H9 (cell line): ENCODE results near the gene ARHGDIB. TPM values are rescaled to one million over a fixed set of nuclear protein-coding genes. Genes with fewer than 3 reads are reported as not detected.

ENCODE experiments used
- DNase-seq: peaks from one replicate; pipeline ENCODE4 v3.0.0-alpha.2; 2017
- H2AFZ ChIP-seq: one replicate; pipeline ENCODE4 v1.6.1; 2013; ENCODE audit warnings: mild to moderate bottlenecking, low read length, control low read depth, moderate library complexity
- H2AK5ac ChIP-seq: 2 replicates; pipeline ENCODE4 v1.6.1; 2013; ENCODE audit warnings: low read length, control low read depth, mixed read lengths; ENCODE audit not compliant: insufficient read length
- H2BK120ac ChIP-seq: one replicate; pipeline ENCODE4 v1.6.1; 2013; ENCODE audit warnings: low read depth, mild to moderate bottlenecking, low read length, control low read depth, inconsistent platforms; ENCODE audit not compliant: poor library complexity, severe bottlenecking
- H2BK12ac ChIP-seq: 2 replicates; pipeline ENCODE4 v1.6.1; 2013; ENCODE audit warnings: low read length, control low read depth, mixed read lengths, low read depth; ENCODE audit not compliant: insufficient read length
- H2BK15ac ChIP-seq: 2 replicates; pipeline ENCODE4 v1.6.1; 2013; ENCODE audit warnings: low read depth, low read length, control low read depth
- H2BK20ac ChIP-seq: one replicate; pipeline ENCODE4 v1.6.1; 2013; ENCODE audit warnings: low read depth, mild to moderate bottlenecking, low read length, control low read depth, inconsistent platforms; ENCODE audit not compliant: poor library complexity, severe bottlenecking
- H2BK5ac ChIP-seq: 2 replicates; pipeline ENCODE4 v1.6.1; 2013; ENCODE audit warnings: low read length, control low read depth, mixed read lengths; ENCODE audit not compliant: insufficient read length
- H3K14ac ChIP-seq: 2 replicates; pipeline ENCODE4 v1.6.1; 2013; ENCODE audit warnings: low read length, control low read depth; ENCODE audit not compliant: insufficient read depth
- H3K18ac ChIP-seq: 2 replicates; pipeline ENCODE4 v1.6.1; 2013; ENCODE audit warnings: low read depth, mild to moderate bottlenecking, mixed read lengths, low read length, control low read depth; ENCODE audit not compliant: insufficient read length
- H3K23ac ChIP-seq: 2 replicates; pipeline ENCODE4 v1.6.1; 2013; ENCODE audit warnings: low read length, control low read depth, mixed read lengths, low read depth; ENCODE audit not compliant: insufficient read length
- H3K23me2 ChIP-seq: 2 replicates; pipeline ENCODE4 v1.6.1; 2013; ENCODE audit warnings: low read depth, mild to moderate bottlenecking, mixed read lengths, low read length, control low read depth; ENCODE audit not compliant: insufficient read length, poor library complexity, severe bottlenecking
- H3K27ac ChIP-seq: 2 replicates; pipeline ENCODE4 v1.5.1; 2013; ENCODE audit warnings: low read length, control low read depth, mixed read lengths, low read depth; ENCODE audit not compliant: insufficient read length
- H3K27me3 ChIP-seq: 2 replicates; pipeline ENCODE4 v1.6.1; 2013; ENCODE audit warnings: low read length, control low read depth, inconsistent platforms; ENCODE audit not compliant: insufficient read depth
- H3K4ac ChIP-seq: 2 replicates; pipeline ENCODE4 v1.6.1; 2013; ENCODE audit warnings: low read depth, mild to moderate bottlenecking, control low read depth, inconsistent platforms, low read length, moderate library complexity
- H3K4me1 ChIP-seq: 2 replicates; pipeline ENCODE4 v1.6.1; 2013; ENCODE audit warnings: low read length, control low read depth, inconsistent platforms; ENCODE audit not compliant: insufficient read depth
- H3K4me2 ChIP-seq: 2 replicates; pipeline ENCODE4 v1.6.1; 2013; ENCODE audit warnings: low read length, control low read depth, mixed read lengths; ENCODE audit not compliant: insufficient read length, insufficient read depth
- H3K56ac ChIP-seq: 2 replicates; pipeline ENCODE4 v1.6.1; 2013; ENCODE audit warnings: low read depth, mild to moderate bottlenecking, mixed read lengths, low read length, control low read depth; ENCODE audit not compliant: insufficient read length
- H3K79me1 ChIP-seq: 2 replicates; pipeline ENCODE4 v1.6.1; 2013; ENCODE audit warnings: low read depth, mild to moderate bottlenecking, moderate library complexity, low read length, control low read depth, inconsistent platforms; ENCODE audit not compliant: insufficient read depth, poor library complexity, severe bottlenecking
- H3K79me2 ChIP-seq: 2 replicates; pipeline ENCODE4 v1.6.1; 2013; ENCODE audit warnings: low read length, control low read depth, inconsistent platforms; ENCODE audit not compliant: insufficient read depth
- H3K9ac ChIP-seq: 2 replicates; pipeline ENCODE4 v1.6.1; 2013; ENCODE audit warnings: low read length, control low read depth, mixed read lengths; ENCODE audit not compliant: insufficient read length; ENCODE audit errors: extremely low read depth
- H3K9me3 ChIP-seq: one replicate; pipeline ENCODE4 v1.6.1; 2013; ENCODE audit warnings: low read depth, low read length, inconsistent platforms; ENCODE audit not compliant: control insufficient read depth
- H3T11ph ChIP-seq: one replicate; pipeline ENCODE4 v1.6.1; 2013; ENCODE audit warnings: mild to moderate bottlenecking, low read length, control low read depth, inconsistent platforms
- H4K20me1 ChIP-seq: one replicate; pipeline ENCODE4 v1.6.1; 2013; ENCODE audit not compliant: control insufficient read depth, insufficient read length, insufficient read depth
- H4K5ac ChIP-seq: 2 replicates; pipeline ENCODE4 v1.6.1; 2013; ENCODE audit warnings: low read depth, mild to moderate bottlenecking, mixed read lengths, low read length, control low read depth; ENCODE audit not compliant: insufficient read length
- H4K8ac ChIP-seq: replicated peaks from 2 replicates; pipeline ENCODE4 v1.6.1; 2013; ENCODE audit warnings: low read length, control low read depth, mixed read lengths, low read depth; ENCODE audit not compliant: insufficient read length
- H4K91ac ChIP-seq: 2 replicates; pipeline ENCODE4 v1.6.1; 2013; ENCODE audit warnings: low read depth, mild to moderate bottlenecking, moderate library complexity, mixed read lengths, low read length, control low read depth; ENCODE audit not compliant: insufficient read length
- H3K27ac Mint-ChIP-seq, 3 experiments: 2 replicates in 2 of 3; 3 replicates in 1 of 3; pipeline ENCODE4 v1.8.0; 2020 to 2021; ENCODE audit warnings: mixed read lengths in 3 of 3, mild to moderate bottlenecking in 1 of 3, moderate library complexity in 1 of 3
- H3K27me3 Mint-ChIP-seq: 2 replicates; pipeline ENCODE4 v1.8.0; 2021; ENCODE audit warnings: low read depth, mild to moderate bottlenecking, moderate library complexity, mixed read lengths
- H3K36me3 Mint-ChIP-seq, 3 experiments: 2 replicates in 2 of 3; 3 replicates in 1 of 3; pipeline ENCODE4 v1.8.0; 2020 to 2021; ENCODE audit warnings: low read depth in 3 of 3, mixed read lengths in 3 of 3; ENCODE audit not compliant: insufficient read depth in 1 of 3
- H3K4me1 Mint-ChIP-seq, 2 experiments: 2 replicates each; pipeline ENCODE4 v1.8.0; 2020; ENCODE audit warnings: mixed read lengths in 2 of 2
- H3K4me3 Mint-ChIP-seq, 2 experiments: 2 replicates in 1 of 2; 3 replicates in 1 of 2; pipeline ENCODE4 v1.8.0; 2020 to 2021; ENCODE audit warnings: mild to moderate bottlenecking in 2 of 2, mixed read lengths in 2 of 2, moderate library complexity in 1 of 2
- H3K9me3 Mint-ChIP-seq, 2 experiments: 2 replicates in 1 of 2; 3 replicates in 1 of 2; pipeline ENCODE4 v1.8.0; 2020; ENCODE audit warnings: mild to moderate bottlenecking in 2 of 2, mixed read lengths in 2 of 2, moderate library complexity in 1 of 2
- CTCF ChIP-seq: fragments of 200-600 bp; sonication (generic); conservative IDR thresholded peaks from 3 replicates; pipeline ENCODE4 v1.8.0; 2021; ENCODE audit warnings: antibody characterized with exemption, mild to moderate bottlenecking
- WGBS: extraction: QIAGEN DNeasy Blood & Tissue Kit; methylation state at CpG from one replicate; pipeline ENCODE4 v1.1.7; 2013; ENCODE audit warnings: missing lambda C conversion rate, low lambda C conversion rate, mixed read lengths; ENCODE audit not compliant: insufficient read length; ENCODE audit errors: extremely low coverage; 5-methylcytosine and 5-hydroxymethylcytosine counted together
- total RNA-seq: library from RNA; stranded (reverse); gene quantifications from 2 replicates; pipeline ENCODE4 v1.2.1, GENCODE V29; 2021

ARHGDIB gene
- total RNA-seq, 1 experiment from 2014 or later: 0.44 TPM

DNA sequence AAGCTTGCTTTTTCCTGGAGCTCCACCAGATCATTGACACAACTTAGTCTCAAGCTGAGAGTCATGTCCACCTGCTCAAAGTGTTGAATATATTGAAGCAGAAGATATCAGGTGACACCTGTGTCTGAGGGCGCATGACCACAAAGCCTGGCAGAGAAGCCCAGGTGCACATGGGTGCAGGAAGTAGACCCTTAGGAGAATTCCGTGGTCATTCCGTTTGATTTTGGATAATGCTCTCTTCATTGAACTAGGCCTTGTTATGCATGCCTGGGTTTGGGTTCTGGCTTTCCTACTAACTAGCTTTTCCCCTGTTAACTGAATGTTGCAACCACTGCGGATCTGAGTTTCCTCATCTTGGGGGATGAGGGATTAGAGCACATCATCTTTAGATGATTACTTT is 7.1 kb downstream of the ARHGDIB start:
- no peak overlapping the region for H3T11ph ChIP-seq
- no peak for DNase-seq
- H3K36me3 Mint-ChIP-seq: no peaks in the 10 kb centered on the region
- no peaks in the 10 kb centered on the region for H3K79me2 ChIP-seq
- peaks cover 3 to 6% of the 10 kb centered on the region in 2 experiments; a peak in 1 of 4 replicates for H3K4me1 Mint-ChIP-seq
- H3K27me3 ChIP-seq: no peaks in the 10 kb centered on the region
- H3K23ac ChIP-seq: no peak overlapping the region
- H3K14ac ChIP-seq: no peak overlapping the region
- no peak overlapping the region for H2BK5ac ChIP-seq
- no peak overlapping the region for H2BK120ac ChIP-seq
- H3K18ac ChIP-seq: no peak overlapping the region
- H3K9me3 ChIP-seq: no peaks in the 10 kb centered on the region
- H3K4me2 ChIP-seq: no peak overlapping the region
- no peak overlapping the region for H4K5ac ChIP-seq
- no CpG with 5 or more reads among the region's 4 CpGs for WGBS
- peaks cover 8% of the 10 kb centered on the region; the same call in 1 of the 2 replicates for H3K4me1 ChIP-seq
- no peak overlapping the region for H2AFZ ChIP-seq
- no peak for TF ChIP-seq CTCF
- no peak overlapping the region for H3K4me3 Mint-ChIP-seq
- H2AK5ac ChIP-seq: no peak overlapping the region
- H4K8ac ChIP-seq: no peak overlapping the region
- H3K79me1 ChIP-seq: no peaks in the 10 kb centered on the region
- H4K20me1 ChIP-seq: no peaks in the 10 kb centered on the region
- no peak overlapping the region for H2BK15ac ChIP-seq
- H3K56ac ChIP-seq: no peak overlapping the region
- no peak overlapping the region for H2BK20ac ChIP-seq
- no peaks in the 10 kb centered on the region; the same call in 1 of the 2 replicates for H3K27me3 Mint-ChIP-seq
- no peaks in the 10 kb centered on the region for H3K9me3 Mint-ChIP-seq
- no peak overlapping the region for H3K27ac ChIP-seq
- no peak overlapping the region for H3K4ac ChIP-seq
- no peak overlapping the region for H3K9ac ChIP-seq
- no peak overlapping the region for H2BK12ac ChIP-seq
- H3K23me2 ChIP-seq: no peaks in the 10 kb centered on the region
- no peak overlapping the region for H3K27ac Mint-ChIP-seq
- no peak overlapping the region for H4K91ac ChIP-seq
